DND-41 (cell line): ENCODE measurements around the gene IFT27.

ENCODE experiments used
- ATAC-seq: fragments of 200-7000 bp; cut with Tn5 transposase; 3 replicates; pipeline ENCODE4 v1.9.1; 2021; ENCODE audit warnings: low read depth; ENCODE audit not compliant: insufficient read depth
- DNase-seq: peaks from one replicate; pipeline ENCODE4 v3.0.0-alpha.2; 2020
- H2AFZ ChIP-seq: 2 replicates; pipeline ENCODE4 v1.6.0; 2012; ENCODE audit warnings: low read depth, low read length
- H3K27ac ChIP-seq: 2 replicates; pipeline ENCODE4 v1.5.1; 2012; ENCODE audit warnings: low read length, inconsistent platforms
- H3K27me3 ChIP-seq: fragments of 200-600 bp; sonication (generic); 2 replicates; pipeline ENCODE4 v1.6.0; 2012; ENCODE audit warnings: low read length, mild to moderate bottlenecking, inconsistent platforms; ENCODE audit not compliant: insufficient read depth, poor library complexity
- H3K36me3 ChIP-seq: 2 replicates; pipeline ENCODE4 v1.5.1; 2012; ENCODE audit warnings: low read length, inconsistent platforms; ENCODE audit not compliant: insufficient read depth
- H3K4me1 ChIP-seq: 2 replicates; pipeline ENCODE4 v1.5.1; 2012; ENCODE audit warnings: mild to moderate bottlenecking, low read length; ENCODE audit not compliant: insufficient read depth
- H3K4me2 ChIP-seq: 2 replicates; pipeline ENCODE4 v1.6.0; 2012; ENCODE audit warnings: mild to moderate bottlenecking, moderate library complexity, low read length, inconsistent platforms; ENCODE audit not compliant: insufficient read depth
- H3K4me3 ChIP-seq, 2 experiments: fragments of 200-600 bp in 1 of 2; shearing (Covaris generic) in 1 of 2; 2 replicates each; pipeline ENCODE4 v1.5.1; 2012 to 2016; ENCODE audit warnings: inconsistent platforms in 2 of 2, low read length in 2 of 2, mild to moderate bottlenecking in 2 of 2, low read depth in 1 of 2, moderate library complexity in 1 of 2
- H3K79me2 ChIP-seq: 2 replicates; pipeline ENCODE4 v1.6.0; 2012; ENCODE audit warnings: low read length, inconsistent platforms; ENCODE audit not compliant: insufficient read depth
- H3K9ac ChIP-seq: 2 replicates; pipeline ENCODE4 v1.6.0; 2012; ENCODE audit warnings: low read depth, mild to moderate bottlenecking, inconsistent platforms, low read length, moderate library complexity
- H3K9me3 ChIP-seq: 2 replicates; pipeline ENCODE4 v1.5.1; 2012; ENCODE audit warnings: low read length, moderate library complexity, mild to moderate bottlenecking, inconsistent platforms; ENCODE audit not compliant: insufficient read depth, severe bottlenecking
- H4K20me1 ChIP-seq: 2 replicates; pipeline ENCODE4 v1.6.0; 2012; ENCODE audit warnings: low read length; ENCODE audit not compliant: insufficient read depth
- EZH2 ChIP-seq: IDR thresholded peaks from 3 replicates; pipeline ENCODE4 v1.6.1; 2012; ENCODE audit warnings: borderline replicate concordance, low read depth, mild to moderate bottlenecking, moderate library complexity, low read length, inconsistent platforms; ENCODE audit not compliant: severe bottlenecking
- TF ChIP-seq, protein P1 (sequence below): IDR thresholded peaks from 2 replicates; pipeline ENCODE4 v1.5.1; 2012; ENCODE audit warnings: borderline replicate concordance, low read length, moderate library complexity, mild to moderate bottlenecking; ENCODE audit not compliant: poor library complexity, severe bottlenecking; ENCODE audit errors: extremely low read depth

IFT27 gene

DNA sequence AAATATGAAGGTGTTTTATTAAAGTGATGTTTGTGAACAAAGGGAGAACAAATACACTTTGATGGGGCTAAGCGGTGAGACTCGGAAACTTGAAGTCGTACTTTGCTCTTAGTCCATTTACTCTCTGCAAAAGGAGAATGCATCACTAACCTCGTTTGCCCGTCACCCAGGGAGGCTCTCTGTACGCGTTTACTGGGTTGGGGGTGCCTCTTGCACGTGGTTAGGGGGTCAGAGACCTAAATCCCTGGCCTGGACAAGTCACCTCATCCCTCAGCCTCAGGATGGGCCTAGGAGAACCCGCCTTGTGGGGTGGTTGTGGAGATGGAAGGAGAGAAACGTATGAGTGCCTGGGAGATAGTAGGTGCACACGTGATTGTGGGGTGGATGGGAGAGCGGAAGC, 803 bp upstream of the IFT27 start:
- Histone ChIP-seq H3K9ac (peak overlapping the region; percentile 54), H3K79me2 (peaks cover 10% of the 10 kb centered on the region), H3K9me3 (no peaks in the 10 kb centered on the region), H4K20me1 (no peaks in the 10 kb centered on the region), H3K4me2 (peak overlapping the region; percentile 60), H3K27ac (peak overlapping the region; percentile 76), H3K4me1 (peaks cover 24% of the 10 kb centered on the region), H3K36me3 (0 out of 2 replicates have a peak, but pooled peaks cover 3% of the 10 kb centered on the region), H3K27me3 (no peaks in the 10 kb centered on the region), H3K4me3 (peak overlapping the region; percentile 1 to 50; a peak in 3 of 4 replicates), H2AFZ (peak overlapping the region; percentile 74)
- TF ChIP-seq, protein P1, sequence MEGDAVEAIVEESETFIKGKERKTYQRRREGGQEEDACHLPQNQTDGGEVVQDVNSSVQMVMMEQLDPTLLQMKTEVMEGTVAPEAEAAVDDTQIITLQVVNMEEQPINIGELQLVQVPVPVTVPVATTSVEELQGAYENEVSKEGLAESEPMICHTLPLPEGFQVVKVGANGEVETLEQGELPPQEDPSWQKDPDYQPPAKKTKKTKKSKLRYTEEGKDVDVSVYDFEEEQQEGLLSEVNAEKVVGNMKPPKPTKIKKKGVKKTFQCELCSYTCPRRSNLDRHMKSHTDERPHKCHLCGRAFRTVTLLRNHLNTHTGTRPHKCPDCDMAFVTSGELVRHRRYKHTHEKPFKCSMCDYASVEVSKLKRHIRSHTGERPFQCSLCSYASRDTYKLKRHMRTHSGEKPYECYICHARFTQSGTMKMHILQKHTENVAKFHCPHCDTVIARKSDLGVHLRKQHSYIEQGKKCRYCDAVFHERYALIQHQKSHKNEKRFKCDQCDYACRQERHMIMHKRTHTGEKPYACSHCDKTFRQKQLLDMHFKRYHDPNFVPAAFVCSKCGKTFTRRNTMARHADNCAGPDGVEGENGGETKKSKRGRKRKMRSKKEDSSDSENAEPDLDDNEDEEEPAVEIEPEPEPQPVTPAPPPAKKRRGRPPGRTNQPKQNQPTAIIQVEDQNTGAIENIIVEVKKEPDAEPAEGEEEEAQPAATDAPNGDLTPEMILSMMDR, result no peak
- TF ChIP-seq EZH2, result no peak
- ATAC-seq (no peak), DNase-seq (no peak)

DNA sequence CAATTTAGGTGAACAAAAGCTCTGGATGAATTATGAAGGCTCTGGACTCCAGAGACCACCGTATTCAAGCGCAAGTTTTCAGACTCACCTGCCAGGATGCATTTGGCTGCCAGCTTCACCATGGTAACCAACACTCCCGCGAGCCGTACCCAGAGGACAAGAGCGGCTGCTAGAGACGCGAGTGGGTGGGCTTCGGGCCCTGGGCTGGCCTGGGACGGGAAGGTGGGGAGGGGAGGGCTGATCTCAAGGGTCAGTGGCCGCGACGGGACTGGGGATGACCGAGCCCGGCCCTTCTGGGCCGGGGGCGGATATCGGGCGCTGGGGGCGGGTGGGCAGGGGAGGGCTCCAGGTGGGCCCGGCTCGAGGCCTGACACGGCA, 344 bp downstream of the IFT27 start:
- ATAC-seq (peak; percentile 1; the same call in 1 of the 3 replicates), DNase-seq (peak; percentile 49)
- Histone ChIP-seq H3K4me2 (peak overlapping the region; percentile 84), H3K27ac (peak overlapping the region; percentile 77), H3K27me3 (no peaks in the 10 kb centered on the region), H4K20me1 (no peaks in the 10 kb centered on the region), H3K9me3 (no peaks in the 10 kb centered on the region), H3K36me3 (0 out of 2 replicates have a peak, but pooled peaks cover 3% of the 10 kb centered on the region), H3K4me1 (peaks cover 23% of the 10 kb centered on the region), H3K9ac (peak overlapping the region; percentile 63), H3K4me3 (peak overlapping the region; percentile 72 to 80; a peak in 3 of 4 replicates), H3K79me2 (peaks cover 10% of the 10 kb centered on the region), H2AFZ (peak overlapping the region; percentile 62)
- TF ChIP-seq, protein P1, result no peak
- no peak for TF ChIP-seq EZH2

DNA sequence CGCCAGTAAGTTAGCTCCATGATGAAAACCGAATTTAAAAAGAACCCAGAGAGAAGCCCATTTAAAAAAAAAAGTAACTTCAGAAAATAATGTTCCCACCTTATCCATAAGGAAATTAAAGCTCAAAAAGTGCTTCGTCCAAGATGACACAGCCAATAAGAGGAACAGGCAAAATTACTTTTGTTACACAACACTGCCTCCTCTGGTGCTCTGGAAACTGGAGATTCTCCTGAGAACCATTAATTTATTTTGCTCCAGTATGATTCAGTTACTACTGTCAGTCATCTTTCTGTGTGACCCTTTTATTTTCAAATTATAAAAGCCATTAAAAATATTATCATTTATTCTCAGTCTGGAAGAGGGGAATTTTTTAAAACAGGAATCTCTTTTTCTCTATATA, 2.0 kb downstream of the IFT27 start:
- ATAC-seq, result no peak
- no peak for TF ChIP-seq EZH2
- TF ChIP-seq, protein P1, result peak; percentile 63

More for the DNA sequence above, 2.0 kb downstream of the IFT27 start:
- no peak overlapping the region for H3K4me3 ChIP-seq
- peaks cover 10% of the 10 kb centered on the region for H3K79me2 ChIP-seq
- H3K9ac ChIP-seq, result no peak overlapping the region
- no peak overlapping the region for H3K27ac ChIP-seq
- no peak overlapping the region for H3K4me2 ChIP-seq
- DNase-seq, result peak; percentile 13
- H2AFZ ChIP-seq, result no peak overlapping the region
- H3K9me3 ChIP-seq, result no peaks in the 10 kb centered on the region
- H3K4me1 ChIP-seq, result peaks cover 23% of the 10 kb centered on the region
- H3K27me3 ChIP-seq, result no peaks in the 10 kb centered on the region
- no peaks in the 10 kb centered on the region for H4K20me1 ChIP-seq
- H3K36me3 ChIP-seq, result 0 out of 2 replicates have a peak, but pooled peaks cover 3% of the 10 kb centered on the region
